Rectal smooth muscle tissue (tissue), 1 donor: ENCODE measurements around the gene RAMAC.
A peak's percentile ranks its signal among the peaks of the same experiment; 100 is the strongest.
"Not testable (repeated sequence)": the region's sequence is repeated elsewhere in the genome, so short reads cannot be mapped to it uniquely, and the experiment has no call there.

Source experiments
- H3K27ac ChIP-seq: one replicate; pipeline ENCODE4 v1.7.0; 2013; ENCODE audit warnings: low read depth, low read length, inconsistent platforms
- H3K27me3 ChIP-seq: one replicate; pipeline ENCODE4 v1.7.0; 2013; ENCODE audit warnings: low read length; ENCODE audit not compliant: control insufficient read depth, insufficient read depth
- H3K36me3 ChIP-seq: one replicate; pipeline ENCODE4 v1.7.0; 2013; ENCODE audit warnings: low read length; ENCODE audit not compliant: control insufficient read depth, insufficient read depth
- H3K4me1 ChIP-seq: one replicate; pipeline ENCODE4 v1.7.0; 2013; ENCODE audit warnings: low read length; ENCODE audit not compliant: control insufficient read depth, insufficient read depth
- H3K4me3 ChIP-seq: one replicate; pipeline ENCODE4 v1.7.0; 2013; ENCODE audit warnings: low read length
- H3K9ac ChIP-seq: one replicate; pipeline ENCODE4 v1.7.0; 2013; ENCODE audit warnings: low read length

RAMAC gene

DNA sequence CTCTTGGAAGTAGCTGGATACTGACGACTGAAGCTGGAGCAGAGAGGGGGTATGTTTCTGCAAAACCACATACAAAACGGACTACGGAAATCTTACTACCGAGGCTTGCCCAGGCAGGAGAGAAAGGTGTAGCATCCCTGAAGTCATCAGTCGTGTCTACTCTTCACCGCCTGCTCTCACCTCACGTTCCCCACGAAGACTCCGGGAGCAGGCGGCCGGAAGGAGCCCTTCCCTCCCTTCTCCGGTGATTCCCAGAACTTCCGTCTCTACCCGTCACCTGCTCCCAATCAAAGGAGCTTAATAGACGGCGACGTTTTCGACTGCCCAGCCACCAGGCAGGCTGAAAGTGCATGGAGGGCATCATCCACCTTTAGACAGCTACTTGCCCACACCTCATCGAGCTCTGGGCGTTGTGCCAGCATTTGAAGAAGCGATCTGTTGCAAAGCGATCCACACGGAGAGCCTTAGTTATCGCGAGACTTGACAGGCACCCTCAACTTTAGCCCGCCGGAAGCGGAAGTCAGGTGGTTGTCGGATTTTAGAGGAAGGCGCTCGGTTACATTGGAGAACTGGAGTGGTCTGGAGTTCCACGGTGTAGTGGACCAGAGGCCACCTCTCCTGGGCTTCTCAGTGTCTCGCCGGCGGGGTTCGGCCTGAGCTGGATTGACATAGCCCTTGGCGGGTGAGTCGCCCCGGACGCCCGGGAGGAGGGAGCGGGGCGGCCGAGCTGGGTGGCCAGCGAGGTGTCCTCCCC lies at the start of gene RAMAC:
Gene RAMAC (plus strand): TSS at position 523 of the 754 bp plus-strand sequence. CDS start 2,809 bp downstream, outside the sequence.
- H3K4me1 ChIP-seq, result peaks cover 7% of the 10 kb centered on the region
- no peaks in the 10 kb centered on the region for H3K27me3 ChIP-seq
- H3K9ac ChIP-seq, result peak within 1 kb of the TSS; percentile 68
- peak within 1 kb of the TSS; percentile 73 for H3K27ac ChIP-seq
- peaks cover 2% of the 10 kb centered on the region for H3K36me3 ChIP-seq
- peak within 1 kb of the TSS; percentile 84 for H3K4me3 ChIP-seq

DNA sequence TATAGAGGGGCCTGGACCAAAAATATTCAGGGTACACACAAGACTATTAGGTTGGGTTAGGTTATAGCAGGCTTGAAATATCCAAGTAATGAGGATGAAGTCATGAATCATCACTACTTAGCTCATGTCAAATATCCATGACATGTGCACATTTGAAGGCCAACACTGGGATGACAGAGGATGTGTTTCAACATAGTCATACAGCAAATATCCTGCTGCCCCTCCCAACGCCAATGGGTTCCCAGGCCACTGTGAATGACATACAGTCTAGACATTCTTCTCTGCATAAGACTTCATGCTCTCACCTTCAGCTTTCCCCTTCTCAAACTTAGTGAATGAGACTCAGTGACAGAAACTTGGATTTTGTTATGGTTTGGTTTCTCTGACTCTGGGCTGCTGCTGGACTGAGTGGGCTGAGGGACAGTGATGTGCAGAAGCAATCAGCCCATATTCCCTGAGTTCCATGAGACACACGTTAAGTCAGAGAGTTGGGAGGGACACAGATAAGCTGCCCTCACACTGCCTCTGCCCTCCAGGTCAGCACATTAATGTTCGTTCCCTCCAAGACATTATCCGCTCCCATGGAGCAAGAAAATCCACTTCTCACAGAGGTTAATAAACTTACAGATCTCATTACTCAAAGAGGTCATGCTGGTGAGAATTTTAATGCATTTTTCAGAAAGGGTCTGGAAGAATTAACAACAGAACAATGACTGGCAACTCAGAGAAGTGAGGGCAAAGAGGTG lies 48.9 kb upstream of the RAMAC start:
- Histone ChIP-seq H3K9ac (no peak overlapping the region), H3K4me3 (no peak overlapping the region), H3K36me3 (no peaks in the 10 kb centered on the region), H3K27ac (no peak overlapping the region), H3K4me1 (no peaks in the 10 kb centered on the region), H3K27me3 (no peaks in the 10 kb centered on the region)

DNA sequence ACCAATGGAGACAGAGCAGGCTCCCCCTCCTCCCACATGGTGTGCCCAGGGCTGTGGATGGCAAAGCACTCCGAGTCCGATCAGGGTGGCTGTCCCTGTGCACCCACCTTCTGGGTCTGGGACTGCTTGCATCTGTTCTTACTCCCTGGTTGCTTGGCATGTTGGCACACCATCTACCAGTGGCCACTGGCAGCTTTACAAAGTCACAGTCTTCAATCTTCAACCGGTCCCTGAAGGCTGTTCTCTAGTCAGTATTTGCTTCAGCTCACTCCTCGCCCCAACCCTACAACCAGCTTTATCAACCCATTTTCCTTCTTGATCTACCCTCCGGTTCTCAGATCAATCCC lies 48.3 kb upstream of the RAMAC start:
- Histone ChIP-seq H3K27me3 (no peaks in the 10 kb centered on the region), H3K36me3 (no peaks in the 10 kb centered on the region), H3K4me1 (no peaks in the 10 kb centered on the region), H3K27ac (no peak overlapping the region), H3K9ac (no peak overlapping the region), H3K4me3 (no peak overlapping the region)

DNA sequence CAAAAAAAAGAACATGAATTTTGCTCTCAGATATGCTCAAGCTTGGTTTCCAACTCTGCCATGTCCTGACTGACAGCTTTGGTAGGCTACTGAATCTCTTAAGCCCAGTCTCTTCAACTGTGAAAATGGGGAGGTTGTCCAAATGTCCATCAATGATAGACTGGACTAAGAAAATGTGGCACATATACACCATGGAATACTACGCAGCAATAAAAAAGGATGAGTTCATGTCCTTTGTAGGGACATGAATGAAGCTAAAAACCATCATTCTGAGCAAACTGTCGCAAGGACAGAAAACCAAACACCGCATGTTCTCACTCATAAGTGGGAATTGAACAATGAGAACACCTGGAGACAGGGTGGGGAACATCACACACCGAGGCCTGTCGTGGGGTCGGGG lies 46.3 kb upstream of the RAMAC start:
- not testable (repeated sequence) for H3K4me1 ChIP-seq, H3K4me3 ChIP-seq, H3K27ac ChIP-seq, H3K27me3 ChIP-seq, H3K9ac ChIP-seq, H3K36me3 ChIP-seq

DNA sequence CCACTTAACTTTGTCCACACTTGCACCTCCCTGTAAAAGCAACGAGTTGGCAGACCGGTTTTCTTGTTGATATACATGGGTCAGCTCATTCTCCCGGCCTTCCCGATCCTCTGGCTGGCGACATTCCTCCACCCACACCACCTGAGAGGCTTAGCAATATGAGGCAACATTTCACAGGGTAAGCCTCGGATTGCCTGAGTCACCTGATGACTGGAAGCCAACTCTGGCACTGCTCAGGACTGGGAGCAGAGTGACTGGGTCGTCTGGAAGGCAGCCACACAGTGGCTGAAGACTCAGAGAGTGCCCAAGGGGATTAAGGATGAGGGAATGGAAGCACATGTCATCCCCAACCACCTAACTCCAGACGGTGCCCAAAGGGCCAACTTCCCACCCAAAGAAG lies 43.3 kb upstream of the RAMAC start:
- H3K4me1 ChIP-seq, result no peaks in the 10 kb centered on the region
- no peak overlapping the region for H3K9ac ChIP-seq
- no peak overlapping the region for H3K4me3 ChIP-seq
- H3K27ac ChIP-seq, result no peak overlapping the region
- no peaks in the 10 kb centered on the region for H3K27me3 ChIP-seq
- H3K36me3 ChIP-seq, result no peaks in the 10 kb centered on the region

DNA sequence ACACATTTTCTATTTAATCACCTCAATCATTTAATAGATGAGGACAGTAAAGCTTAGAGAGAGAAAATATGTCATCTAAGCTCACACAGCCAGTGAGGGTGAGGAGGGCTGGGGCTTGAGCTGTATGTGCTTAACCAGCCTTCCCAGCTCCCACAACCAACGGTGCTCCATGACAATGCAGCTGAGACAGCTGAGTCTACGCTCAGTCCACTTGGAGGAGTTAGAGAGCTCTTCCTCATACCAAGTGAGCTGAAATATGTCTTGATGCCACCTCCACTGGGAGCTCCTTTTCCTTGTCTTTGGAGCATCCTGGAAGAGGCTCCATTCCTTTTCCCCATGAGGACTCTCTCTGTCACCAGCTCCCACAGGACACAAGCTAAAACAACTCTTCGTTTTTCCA lies 42.8 kb upstream of the RAMAC start:
- no peak overlapping the region for H3K4me3 ChIP-seq
- no peaks in the 10 kb centered on the region for H3K4me1 ChIP-seq
- no peak overlapping the region for H3K27ac ChIP-seq
- H3K9ac ChIP-seq, result no peak overlapping the region
- H3K36me3 ChIP-seq, result no peaks in the 10 kb centered on the region
- no peaks in the 10 kb centered on the region for H3K27me3 ChIP-seq

DNA sequence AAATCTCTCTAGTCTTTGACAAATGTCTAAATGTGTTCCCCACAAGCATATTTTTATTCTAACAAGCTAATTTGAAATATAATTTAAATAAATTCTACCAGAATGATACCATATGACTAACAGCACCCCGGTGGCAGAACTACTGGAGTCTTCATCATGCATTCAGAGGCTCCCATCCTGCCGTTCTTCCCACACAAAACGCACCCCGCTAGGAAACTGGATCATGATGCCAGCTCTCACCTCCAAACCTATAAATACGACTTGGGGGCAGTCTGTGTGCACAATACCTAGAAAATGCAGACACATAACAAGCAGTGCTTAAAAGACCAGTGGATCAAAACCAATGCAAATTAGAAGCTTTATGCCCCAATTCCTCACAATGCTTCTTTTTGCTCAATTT lies 42.0 kb upstream of the RAMAC start:
- Histone ChIP-seq H3K4me1 (no peaks in the 10 kb centered on the region), H3K4me3 (no peak overlapping the region), H3K27ac (no peak overlapping the region), H3K9ac (no peak overlapping the region), H3K27me3 (no peaks in the 10 kb centered on the region), H3K36me3 (no peaks in the 10 kb centered on the region)

DNA sequence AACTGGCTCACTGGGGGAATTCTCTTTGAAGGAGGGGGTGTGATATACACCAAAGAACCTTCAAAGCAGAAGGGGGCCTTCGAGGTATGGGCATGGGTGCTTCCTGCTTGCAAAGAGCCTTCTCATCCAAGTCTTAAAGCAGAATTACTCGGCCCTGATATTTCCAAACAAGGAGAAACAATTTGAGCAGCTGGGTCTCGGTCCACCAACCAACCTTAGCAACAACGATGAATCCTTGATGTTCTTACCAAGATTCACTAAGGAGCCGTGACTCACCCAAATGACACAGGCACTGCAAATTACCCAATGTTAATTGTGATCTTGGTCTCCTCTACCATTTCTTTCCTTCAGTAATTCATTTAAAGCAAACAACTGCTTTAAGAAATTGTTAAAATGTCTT lies 41.2 kb upstream of the RAMAC start:
- Histone ChIP-seq H3K4me1 (no peaks in the 10 kb centered on the region), H3K27me3 (peaks cover 1% of the 10 kb centered on the region), H3K36me3 (no peaks in the 10 kb centered on the region), H3K4me3 (no peak overlapping the region), H3K9ac (no peak overlapping the region), H3K27ac (no peak overlapping the region)

DNA sequence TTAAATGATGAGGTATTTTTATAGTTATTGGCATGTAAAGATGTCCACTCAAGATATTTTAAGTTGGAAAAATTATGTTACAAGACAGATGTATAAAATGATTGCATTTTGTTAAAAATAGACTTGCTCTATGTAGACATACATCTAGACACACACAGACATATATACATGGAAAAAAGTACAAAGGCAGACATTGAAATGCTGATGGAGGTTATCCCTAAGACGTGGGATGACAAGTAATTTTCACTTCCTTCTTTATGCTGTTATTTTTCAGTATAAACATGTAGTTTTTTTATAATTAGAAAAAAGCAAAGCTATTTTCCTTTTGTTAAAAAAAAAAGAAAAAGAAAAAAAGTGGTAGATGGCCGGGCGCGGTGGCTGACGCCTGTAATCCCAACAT lies 40.7 kb upstream of the RAMAC start:
- no peak overlapping the region for H3K9ac ChIP-seq
- H3K27me3 ChIP-seq, result peaks cover 3% of the 10 kb centered on the region
- H3K36me3 ChIP-seq, result no peaks in the 10 kb centered on the region
- no peak overlapping the region for H3K4me3 ChIP-seq
- no peak overlapping the region for H3K27ac ChIP-seq
- H3K4me1 ChIP-seq, result no peaks in the 10 kb centered on the region

DNA sequence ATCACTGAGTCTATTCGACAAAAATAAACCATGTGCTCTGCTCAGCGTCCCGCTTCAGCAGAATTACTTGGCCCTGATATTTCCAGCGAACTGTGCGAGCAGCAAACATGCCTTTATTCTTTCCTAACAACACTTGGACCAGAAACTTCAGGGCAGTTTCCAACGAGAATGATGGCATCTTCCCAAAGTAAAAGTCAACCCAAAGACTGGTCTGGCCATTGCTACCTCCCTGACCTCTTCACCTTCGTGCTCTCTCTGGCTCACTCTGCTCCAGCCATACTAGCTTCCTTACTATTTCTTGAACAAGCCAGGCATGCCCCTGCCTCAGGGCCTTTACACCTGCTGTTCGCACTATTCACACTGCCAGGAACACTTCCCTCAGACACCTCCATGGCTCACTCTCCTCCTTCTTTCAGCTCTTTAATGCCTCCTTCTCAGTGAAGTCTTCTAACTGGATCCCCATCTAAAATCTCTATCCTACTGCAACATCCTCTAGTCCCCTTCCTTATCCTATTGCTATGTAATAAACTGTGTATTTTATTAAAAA lies 39.8 kb upstream of the RAMAC start:
- Histone ChIP-seq H3K4me1 (no peaks in the 10 kb centered on the region), H3K36me3 (no peaks in the 10 kb centered on the region), H3K9ac (no peak overlapping the region), H3K4me3 (no peak overlapping the region), H3K27me3 (peaks cover 3% of the 10 kb centered on the region), H3K27ac (no peak overlapping the region)

DNA sequence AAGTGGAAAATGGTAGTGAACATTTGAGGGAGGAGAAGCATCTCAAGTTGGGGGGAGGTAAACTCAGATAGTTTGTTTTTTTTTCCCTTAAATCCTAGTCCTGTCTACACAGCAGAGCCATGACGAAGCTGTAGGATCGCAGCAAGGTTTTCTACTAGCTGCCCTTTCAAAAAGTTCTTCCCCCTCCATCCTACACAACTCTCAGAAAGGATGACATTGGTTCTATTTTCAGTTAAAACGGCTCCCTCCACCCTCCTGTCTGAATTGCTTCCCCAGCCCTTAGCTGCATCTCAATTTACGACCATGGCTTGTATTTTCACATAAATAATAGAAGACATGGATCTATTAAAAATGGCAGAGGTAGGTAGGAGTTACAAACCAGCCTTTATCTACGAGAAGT lies 35.7 kb upstream of the RAMAC start:
- Histone ChIP-seq H3K4me1 (no peaks in the 10 kb centered on the region), H3K27ac (no peak overlapping the region), H3K4me3 (no peak overlapping the region), H3K27me3 (peaks cover 3% of the 10 kb centered on the region), H3K36me3 (no peaks in the 10 kb centered on the region), H3K9ac (no peak overlapping the region)

DNA sequence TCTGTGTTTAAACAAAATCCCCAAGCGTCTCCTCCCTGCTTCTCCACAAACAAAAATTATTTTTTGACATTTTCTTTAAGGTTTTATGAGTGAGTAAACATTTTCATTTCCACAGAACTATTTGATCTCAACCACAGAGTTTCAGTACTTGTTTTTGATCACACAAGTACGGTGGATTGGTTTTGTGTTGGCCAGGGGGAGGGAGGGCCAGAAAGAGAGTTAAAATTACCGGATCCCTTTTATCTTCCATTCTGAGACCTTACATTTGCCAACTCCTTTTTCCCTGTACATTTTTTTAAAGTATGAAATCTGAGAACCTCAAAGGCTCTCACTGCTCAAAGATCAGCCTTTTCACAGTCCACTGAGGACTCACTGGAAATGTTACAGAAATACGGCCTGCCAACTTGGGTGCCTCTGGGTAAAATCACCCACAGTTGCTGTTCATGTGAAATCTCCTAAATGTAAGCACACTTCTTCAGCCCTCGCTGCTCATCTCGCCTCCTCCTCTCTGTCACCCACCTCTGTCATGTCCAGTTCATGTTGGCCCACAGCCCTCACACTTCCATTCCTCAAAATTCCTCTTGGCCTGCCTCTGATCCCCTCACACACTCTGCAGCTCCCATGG lies 35.2 kb upstream of the RAMAC start:
- Histone ChIP-seq H3K4me1 (no peaks in the 10 kb centered on the region), H3K27me3 (peaks cover 3% of the 10 kb centered on the region), H3K4me3 (no peak overlapping the region), H3K9ac (no peak overlapping the region), H3K27ac (no peak overlapping the region), H3K36me3 (no peaks in the 10 kb centered on the region)
